GM18499 (cell line): ENCODE results near the gene CSF1R.

Source experiments
- ATAC-seq: cut with Tn5 transposase; IDR thresholded peaks from one replicate; pipeline ENCODE4 v1.9.1; 2021; ENCODE audit warnings: moderate number of reproducible peaks; ENCODE audit not compliant: insufficient read depth, unreplicated experiment

Gene CSF1R

GRCh38 chr5:150121448-150122157, 35.2 kb upstream of the CSF1R start:
- no peak for ATAC-seq

- no peak for ATAC-seq
Observed at GRCh38 chr5:150120617-150121447, 34.5 kb upstream of the CSF1R start.

GRCh38 chr5:150120062-150120441, 33.7 kb upstream of the CSF1R start:
- no peak for ATAC-seq

- ATAC-seq, result no peak
Observed at GRCh38 chr5:150119421-150120061, 33.2 kb upstream of the CSF1R start.

- no peak for ATAC-seq
Observed at GRCh38 chr5:150118561-150119229, 32.3 kb upstream of the CSF1R start.

- ATAC-seq, result no peak
Observed at GRCh38 chr5:150117945-150118560, 31.7 kb upstream of the CSF1R start.

- ATAC-seq, result no peak
Observed at GRCh38 chr5:150116667-150117400, 30.5 kb upstream of the CSF1R start.

- ATAC-seq, result no peak
Observed at GRCh38 chr5:150114773-150115408, 28.5 kb upstream of the CSF1R start.

GRCh38 chr5:150114102-150114641, 27.8 kb upstream of the CSF1R start:
- no peak for ATAC-seq

GRCh38 chr5:150113047-150113744, 26.8 kb upstream of the CSF1R start:
- no peak for ATAC-seq

GRCh38 chr5:150112201-150113046, 26.1 kb upstream of the CSF1R start:
- no peak for ATAC-seq

GRCh38 chr5:150111122-150111521, 24.8 kb upstream of the CSF1R start:
- no peak for ATAC-seq

GRCh38 chr5:150109921-150110320, 23.6 kb upstream of the CSF1R start:
- ATAC-seq, result no peak

GRCh38 chr5:150108711-150109514, 22.6 kb upstream of the CSF1R start:
- no peak for ATAC-seq

GRCh38 chr5:150107909-150108447, 21.6 kb upstream of the CSF1R start:
- ATAC-seq, result no peak

GRCh38 chr5:150106674-150107426, 20.5 kb upstream of the CSF1R start:
- ATAC-seq, result no peak
